ENCODE data around the gene FAM240A.

FAM240A gene

DNA sequence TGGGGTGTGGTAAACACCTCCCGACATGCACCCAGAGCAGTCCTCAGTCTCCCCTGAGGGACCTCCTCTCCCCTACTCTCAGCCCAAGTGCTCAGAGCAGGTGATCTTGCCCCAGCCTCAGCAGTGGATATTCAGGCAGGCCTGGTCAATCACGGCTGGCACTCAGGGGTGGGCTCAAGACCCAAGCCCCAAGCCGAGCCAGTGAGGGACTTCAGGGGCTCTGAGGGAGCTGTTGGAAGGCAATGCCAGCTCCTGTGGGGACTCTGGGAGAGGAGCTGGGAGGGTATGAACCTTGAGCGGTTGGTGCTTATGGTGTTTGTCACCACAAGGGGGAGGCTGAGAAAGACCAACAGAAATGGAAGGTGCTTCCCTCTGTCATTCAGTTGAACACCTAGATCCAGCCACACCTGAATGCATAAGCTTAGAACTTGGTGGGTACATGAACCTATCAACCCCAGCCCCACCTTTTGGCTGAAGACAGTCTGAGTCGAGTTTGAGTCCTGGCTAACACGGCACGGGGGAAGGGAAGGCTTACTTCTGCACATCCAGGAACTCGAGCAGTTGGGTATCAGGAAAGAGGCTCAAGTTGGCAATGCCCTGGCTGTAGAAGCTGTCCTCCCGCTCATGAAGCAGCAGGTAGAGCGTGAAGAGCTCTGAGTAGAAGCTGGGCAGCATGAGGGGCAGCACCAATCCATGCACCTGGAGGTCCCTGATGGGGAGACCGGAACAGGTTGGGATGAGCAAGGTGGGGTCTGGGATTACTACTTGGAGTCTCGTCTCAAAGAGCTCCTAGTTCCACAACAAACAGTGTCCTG lies 61.9 kb downstream of the FAM240A start:
- no peak for DNase-seq (ENCODE audit: low read depth in 2 of 2)

DNA sequence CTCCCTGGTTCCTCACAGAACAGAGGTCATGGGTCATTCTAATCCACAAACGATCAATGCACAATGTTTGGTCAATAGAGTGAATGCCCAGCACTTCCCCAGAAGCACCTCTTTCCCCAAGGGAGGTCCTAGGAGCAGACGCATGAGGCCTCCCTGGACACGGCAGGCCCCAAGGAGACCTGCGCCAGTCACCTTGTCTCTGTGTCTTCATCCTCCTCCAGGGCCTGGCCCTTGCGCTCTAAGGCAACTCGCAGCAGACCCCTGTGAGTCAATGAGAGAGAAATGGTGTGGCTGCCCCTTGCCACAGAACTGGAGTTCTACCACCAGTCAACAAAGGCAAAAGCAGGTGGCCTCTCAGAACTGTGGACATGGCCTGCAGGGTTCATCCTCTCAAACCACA lies 63.1 kb downstream of the FAM240A start:
- no peak for DNase-seq (ENCODE audit: low read depth in 2 of 2)

All from stimulated activated CD8-positive, alpha-beta memory T cell treated with anti-CD3 and anti-CD28 coated beads, Interleukin-7, amount 100 ng/mL, for 4 hours (primary cell).